Activated CD4-positive, alpha-beta T cell treated with anti-CD3 and anti-CD28 coated beads, Interleukin-2, amount 50 U/mL, for 4 hours (primary cell): Measurements from ENCODE around the gene ATP2B3.
A peak's percentile ranks its signal among the peaks of the same experiment; 100 is the strongest.
"Not testable (repeated sequence)": the region's sequence is repeated elsewhere in the genome, so short reads cannot be mapped to it uniquely, and the experiment has no call there.

Experiments used
- DNase-seq, 2 experiments: peaks; one replicate each; pipeline ENCODE4 v3.0.0-alpha.2; 2020

Gene ATP2B3

GRCh38 chrX:153596981-153597750 is 79.7 kb downstream of the ATP2B3 start:
- no peak for DNase-seq

- DNase-seq = peak in 1 of 2 experiments; percentile 1
Observed at GRCh38 chrX:153598541-153599191, 81.2 kb downstream of the ATP2B3 start, which contains the start of gene CCNQ. Gene CCNQ (minus strand): TSS chrX:153599139. CDS start chrX:153599073, 66 bp downstream.

GRCh38 chrX:153599192-153600031 is 82.0 kb downstream of the ATP2B3 start:
- DNase-seq = peak; percentile 76 to 80

- DNase-seq = no peak
Observed at GRCh38 chrX:153600032-153600373, 82.6 kb downstream of the ATP2B3 start.

- DNase-seq = no peak
Observed at GRCh38 chrX:153600921-153601320, 83.5 kb downstream of the ATP2B3 start.

GRCh38 chrX:153601511-153602110 is 84.2 kb downstream of the ATP2B3 start:
- DNase-seq = no peak

GRCh38 chrX:153602601-153603000 is 85.2 kb downstream of the ATP2B3 start:
- no peak for DNase-seq

- no peak for DNase-seq
Observed at GRCh38 chrX:153603131-153603656, 85.8 kb downstream of the ATP2B3 start.

- DNase-seq = not testable (repeated sequence)
Observed at GRCh38 chrX:153604666-153605380, 87.4 kb downstream of the ATP2B3 start.

- DNase-seq = no peak
Observed at GRCh38 chrX:153606503-153606902, 89.1 kb downstream of the ATP2B3 start.

- no peak for DNase-seq
Observed at GRCh38 chrX:153608376-153608775, 90.9 kb downstream of the ATP2B3 start.

- DNase-seq = no peak
Observed at GRCh38 chrX:153608806-153609205, 91.4 kb downstream of the ATP2B3 start.

- peak; percentile 72 to 75 for DNase-seq
Observed at GRCh38 chrX:153609917-153610835, 92.7 kb downstream of the ATP2B3 start.

GRCh38 chrX:153610836-153611213 is 93.4 kb downstream of the ATP2B3 start:
- no peak for DNase-seq

GRCh38 chrX:153611298-153612095 is 94.1 kb downstream of the ATP2B3 start:
- DNase-seq = no peak

- DNase-seq = no peak
Observed at GRCh38 chrX:153612413-153612812, 95.0 kb downstream of the ATP2B3 start.

GRCh38 chrX:153614818-153615217 is 97.4 kb downstream of the ATP2B3 start:
- no peak for DNase-seq

GRCh38 chrX:153620576-153620975 is 103.1 kb downstream of the ATP2B3 start:
- DNase-seq = no peak

- no peak for DNase-seq
Observed at GRCh38 chrX:153621949-153622598, 104.6 kb downstream of the ATP2B3 start.
